Smooth muscle cell (in vitro differentiated cells): Measurements from ENCODE around the gene MIA. TPM values are rescaled to one million over a fixed set of nuclear protein-coding genes. Genes with fewer than 3 reads are reported as not detected.

Source experiments
- DNase-seq: peaks from one replicate; lab custom pipeline; 2025; ENCODE audit not compliant: unreplicated experiment; lab: John Stamatoyannopoulos, UW
- H2AFZ ChIP-seq: fragments of 200-600 bp; sonication (generic); 2 replicates; pipeline ENCODE4 v1.6.0; 2016; ENCODE audit warnings: antibody characterized with exemption, low read depth, mild to moderate bottlenecking
- H3F3A ChIP-seq: fragments of 200-600 bp; sonication (generic); 2 replicates; pipeline ENCODE4 v1.6.0; 2017; ENCODE audit warnings: antibody characterized with exemption, low read depth
- H3K27ac ChIP-seq: fragments of 200-600 bp; sonication (generic); 2 replicates; pipeline ENCODE4 v1.5.1; 2016; ENCODE audit warnings: low read depth, mild to moderate bottlenecking
- H3K27me3 ChIP-seq: fragments of 200-600 bp; sonication (generic); 2 replicates; pipeline ENCODE4 v1.6.1; 2016; ENCODE audit warnings: low read depth, mild to moderate bottlenecking
- H3K36me3 ChIP-seq: fragments of 200-600 bp; sonication (generic); 2 replicates; pipeline ENCODE4 v1.5.1; 2016; ENCODE audit warnings: low read depth
- H3K4me1 ChIP-seq: fragments of 200-600 bp; sonication (generic); 2 replicates; pipeline ENCODE4 v1.5.1; 2016; ENCODE audit warnings: low read depth
- H3K4me2 ChIP-seq: fragments of 200-600 bp; sonication (generic); 2 replicates; pipeline ENCODE4 v1.6.0; 2016; ENCODE audit warnings: mild to moderate bottlenecking
- H3K4me3 ChIP-seq: fragments of 200-600 bp; sonication (generic); 2 replicates; pipeline ENCODE4 v1.5.1; 2016; ENCODE audit warnings: mild to moderate bottlenecking
- H3K79me2 ChIP-seq: fragments of 200-600 bp; sonication (generic); 2 replicates; pipeline ENCODE4 v1.6.0; 2016; ENCODE audit warnings: low read depth, mild to moderate bottlenecking
- H3K9ac ChIP-seq: fragments of 200-600 bp; sonication (generic); 2 replicates; pipeline ENCODE4 v1.6.0; 2016; ENCODE audit warnings: low read depth
- H3K9me3 ChIP-seq: fragments of 200-600 bp; sonication (generic); replicated peaks from 2 replicates; pipeline ENCODE4 v1.5.1; 2016; ENCODE audit warnings: low read depth
- H4K20me1 ChIP-seq: fragments of 200-600 bp; sonication (generic); 2 replicates; pipeline ENCODE4 v1.6.0; 2016; ENCODE audit warnings: low read depth
- WGBS: methylation state at CpG from one replicate; pipeline ENCODE4 v1.1.7; 2016; ENCODE audit warnings: low lambda C conversion rate; 5-methylcytosine and 5-hydroxymethylcytosine counted together
- polyA plus RNA-seq: library from polyadenylated mRNA; unstranded; fragments of >200 nt; fragmentation: Nextera tagmentation; extraction: Ambion mirVana; gene quantifications from 2 replicates; pipeline ENCODE4 v1.2.1, GENCODE V29; 2016
- total RNA-seq: library from RNA; depleted of rRNA; stranded (reverse); fragments of >200 nt; gene quantifications from 2 replicates; pipeline ENCODE4 v1.2.3, GENCODE V29; 2014
- TF ChIP-seq, protein P1 (sequence below): fragments of 200-600 bp; sonication (generic); IDR thresholded peaks from 2 replicates; pipeline ENCODE4 v1.5.1; 2017; ENCODE audit warnings: borderline replicate concordance, mild to moderate bottlenecking, antibody characterized with exemption; ENCODE audit not compliant: insufficient read depth, poor library complexity, severe bottlenecking

Gene MIA
- total and polyA plus RNA-seq, 2 experiments from 2014 or later, result 2.4 to 3.8 TPM

DNA sequence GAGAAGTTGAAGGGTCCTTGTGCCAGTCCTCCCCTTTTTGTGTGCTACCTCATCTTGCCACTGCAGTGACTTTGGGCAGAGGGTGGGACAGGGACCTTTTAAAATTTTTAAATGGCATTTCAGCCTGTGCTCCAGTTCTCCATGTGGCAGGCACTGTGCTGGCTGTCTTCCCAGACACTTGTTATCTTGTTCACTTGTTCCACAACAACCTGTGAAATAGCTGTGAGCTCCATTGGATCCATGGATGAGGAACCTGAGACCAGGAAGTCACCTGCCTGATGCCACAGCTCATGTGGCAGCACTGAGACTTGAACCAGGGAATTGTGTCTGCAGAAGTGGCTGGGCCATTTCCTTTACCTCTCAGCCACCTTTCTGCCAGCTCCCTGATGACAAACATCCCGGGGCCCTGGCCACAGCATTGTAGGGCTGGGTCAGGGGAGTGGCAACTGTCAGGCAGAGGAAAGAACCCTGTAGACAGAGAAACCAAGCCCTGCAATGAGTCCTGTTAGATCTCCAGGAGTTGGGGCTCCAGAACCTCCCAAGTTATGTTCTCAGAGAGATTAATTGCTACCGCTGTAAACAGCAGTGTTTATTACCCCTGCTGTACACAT lies 30.0 kb downstream of the MIA start:
- Histone ChIP-seq H3F3A (peaks cover 29% of the 10 kb centered on the region), H3K9ac (no peak overlapping the region), H3K4me2 (no peak overlapping the region), H3K36me3 (no peaks in the 10 kb centered on the region), H3K4me3 (no peak overlapping the region), H2AFZ (no peak overlapping the region), H3K4me1 (peaks cover 23% of the 10 kb centered on the region), H3K27ac (peak overlapping the region; percentile 20), H3K9me3 (no peaks in the 10 kb centered on the region), H4K20me1 (peaks cover 95% of the 10 kb centered on the region), H3K27me3 (no peaks in the 10 kb centered on the region), H3K79me2 (peaks cover 55% of the 10 kb centered on the region)
- TF ChIP-seq, protein P1, sequence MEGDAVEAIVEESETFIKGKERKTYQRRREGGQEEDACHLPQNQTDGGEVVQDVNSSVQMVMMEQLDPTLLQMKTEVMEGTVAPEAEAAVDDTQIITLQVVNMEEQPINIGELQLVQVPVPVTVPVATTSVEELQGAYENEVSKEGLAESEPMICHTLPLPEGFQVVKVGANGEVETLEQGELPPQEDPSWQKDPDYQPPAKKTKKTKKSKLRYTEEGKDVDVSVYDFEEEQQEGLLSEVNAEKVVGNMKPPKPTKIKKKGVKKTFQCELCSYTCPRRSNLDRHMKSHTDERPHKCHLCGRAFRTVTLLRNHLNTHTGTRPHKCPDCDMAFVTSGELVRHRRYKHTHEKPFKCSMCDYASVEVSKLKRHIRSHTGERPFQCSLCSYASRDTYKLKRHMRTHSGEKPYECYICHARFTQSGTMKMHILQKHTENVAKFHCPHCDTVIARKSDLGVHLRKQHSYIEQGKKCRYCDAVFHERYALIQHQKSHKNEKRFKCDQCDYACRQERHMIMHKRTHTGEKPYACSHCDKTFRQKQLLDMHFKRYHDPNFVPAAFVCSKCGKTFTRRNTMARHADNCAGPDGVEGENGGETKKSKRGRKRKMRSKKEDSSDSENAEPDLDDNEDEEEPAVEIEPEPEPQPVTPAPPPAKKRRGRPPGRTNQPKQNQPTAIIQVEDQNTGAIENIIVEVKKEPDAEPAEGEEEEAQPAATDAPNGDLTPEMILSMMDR, result no peak
- WGBS, result 87% methylated on average over 2 of the region's 2 CpGs
- no peak for DNase-seq

DNA sequence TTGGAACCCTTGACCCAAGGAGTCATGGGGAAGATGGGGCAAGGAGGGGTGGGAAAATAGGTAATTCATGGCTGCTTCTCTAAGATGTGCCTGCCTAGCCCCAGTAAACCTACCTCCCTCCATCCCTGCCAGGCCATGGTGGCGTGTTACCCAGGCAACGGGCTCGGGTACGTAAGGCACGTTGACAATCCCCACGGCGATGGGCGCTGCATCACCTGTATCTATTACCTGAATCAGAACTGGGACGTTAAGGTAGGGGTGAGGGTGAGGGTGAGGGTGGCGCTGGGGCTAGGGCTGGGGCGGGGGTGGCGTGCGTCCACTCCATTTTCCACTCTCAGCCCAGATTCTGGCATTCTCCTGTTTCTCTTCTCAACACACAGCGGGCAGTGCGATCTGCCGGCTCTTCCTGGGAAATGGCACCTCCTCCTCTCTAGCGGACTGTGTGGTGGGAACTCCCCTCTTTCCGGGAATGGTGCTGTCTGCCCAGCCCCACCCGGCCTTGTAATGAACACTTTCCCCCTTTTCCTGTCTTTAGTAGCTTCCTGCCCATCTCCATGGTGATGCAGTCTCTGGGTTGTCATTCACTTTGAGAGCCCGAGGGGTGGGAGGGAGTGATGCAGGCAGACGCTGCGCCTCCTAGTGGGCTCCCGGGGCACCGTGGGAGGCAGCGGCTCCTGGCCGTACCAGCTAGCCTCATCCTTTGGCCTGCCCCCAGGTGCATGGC lies 31.3 kb downstream of the MIA start:
- peak; percentile 63 for DNase-seq
- H3F3A ChIP-seq, result peaks cover 29% of the 10 kb centered on the region
- peak overlapping the region; percentile 31 for H3K27ac ChIP-seq
- H3K9ac ChIP-seq, result no peak overlapping the region
- no peak overlapping the region for H3K4me3 ChIP-seq
- peaks cover 82% of the 10 kb centered on the region for H4K20me1 ChIP-seq
- TF ChIP-seq, protein P1, result peak; percentile 88
- no peaks in the 10 kb centered on the region for H3K9me3 ChIP-seq
- peak overlapping the region; percentile 50 for H3K4me2 ChIP-seq
- no peaks in the 10 kb centered on the region for H3K36me3 ChIP-seq
- peaks cover 43% of the 10 kb centered on the region for H3K79me2 ChIP-seq
- peaks cover 16% of the 10 kb centered on the region for H3K4me1 ChIP-seq
- no peaks in the 10 kb centered on the region for H3K27me3 ChIP-seq
- no peak overlapping the region for H2AFZ ChIP-seq
- 29% methylated on average over 24 of the region's 26 CpGs for WGBS

DNA sequence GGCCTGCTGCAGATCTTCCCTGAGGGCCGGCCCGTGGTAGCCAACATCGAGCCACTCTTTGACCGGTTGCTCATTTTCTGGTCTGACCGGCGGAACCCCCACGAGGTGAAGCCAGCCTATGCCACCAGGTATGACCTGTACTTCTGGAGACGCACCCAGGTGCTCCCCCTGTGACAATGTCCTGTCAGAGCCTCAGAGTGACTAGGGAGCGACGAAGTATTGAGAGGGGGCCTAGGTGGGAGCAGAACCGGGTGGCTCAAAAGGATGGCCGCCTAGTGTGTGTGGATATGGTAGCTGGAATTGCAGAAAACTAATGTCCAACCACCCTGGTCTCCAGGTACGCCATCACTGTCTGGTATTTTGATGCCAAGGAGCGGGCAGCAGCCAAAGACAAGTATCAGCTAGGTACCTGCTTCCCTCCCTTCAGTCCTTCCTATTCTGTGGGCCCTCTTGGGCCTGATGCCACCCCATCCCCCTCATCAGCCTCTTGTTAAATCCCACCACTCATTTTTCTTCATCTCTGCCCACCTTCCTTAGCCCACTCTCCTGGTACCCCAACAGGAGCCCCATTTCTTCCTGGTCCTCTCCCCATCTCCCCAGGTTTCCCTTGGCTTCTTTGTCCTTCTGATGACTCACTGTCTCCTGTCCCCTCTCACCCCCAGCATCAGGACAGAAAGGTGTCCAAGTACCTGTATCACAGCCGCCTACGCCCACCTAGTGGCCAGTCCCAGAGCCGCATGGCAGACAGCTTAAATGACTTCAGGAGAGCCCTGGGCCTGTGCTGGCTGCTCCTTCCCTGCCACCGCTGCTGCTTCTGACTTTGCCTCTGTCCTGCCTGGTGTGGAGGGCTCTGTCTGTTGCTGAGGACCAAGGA lies 32.1 kb downstream of the MIA start:
- Histone ChIP-seq H3F3A (peaks cover 29% of the 10 kb centered on the region), H2AFZ (no peak overlapping the region), H3K4me2 (no peak overlapping the region), H3K9ac (no peak overlapping the region), H3K36me3 (no peaks in the 10 kb centered on the region), H3K9me3 (no peaks in the 10 kb centered on the region), H3K27me3 (no peaks in the 10 kb centered on the region), H3K79me2 (peaks cover 35% of the 10 kb centered on the region), H4K20me1 (peaks cover 74% of the 10 kb centered on the region), H3K27ac (peak overlapping the region; percentile 31), H3K4me1 (peaks cover 22% of the 10 kb centered on the region), H3K4me3 (no peak overlapping the region)
- TF ChIP-seq, protein P1, result peak; percentile 28
- no peak for DNase-seq
- 74% methylated on average over 18 of the region's 18 CpGs for WGBS
